ENCODE results near the gene RSF1.
"Not testable (repeated sequence)": the region's sequence is repeated elsewhere in the genome, so short reads cannot be mapped to it uniquely, and the experiment has no call there.

The RSF1 gene

GRCh38 chr11:77820565-77821348 lies at the start of gene RSF1, which contains the start of gene AAMDC:
Gene RSF1 (minus strand): TSS chr11:77820722. CDS start chr11:77820714, 8 bp downstream.
Gene AAMDC (plus strand): TSS chr11:77821144. CDS start chr11:77842497, 21,353 bp downstream.
- peak; percentile 97 to 99 for DNase-seq
- TF ChIP-seq POLR2A (IDR thresholded peaks at IDR 0.05; ENCODE audit: low read length): peak; percentile 45
- no peak for TF ChIP-seq GATA1 (IDR thresholded peaks at IDR 0.05; ENCODE audit: low read depth, low read length)

GRCh38 chr11:77868744-77869143 lies 48.2 kb upstream of the RSF1 start:
- DNase-seq: no peak
- TF ChIP-seq POLR2A (IDR thresholded peaks at IDR 0.05; ENCODE audit: low read length) (no peak), GATA1 (IDR thresholded peaks at IDR 0.05; ENCODE audit: low read depth, low read length) (no peak)

GRCh38 chr11:77866336-77866735 lies 45.8 kb upstream of the RSF1 start:
- TF ChIP-seq GATA1 (IDR thresholded peaks at IDR 0.05; ENCODE audit: low read depth, low read length) (no peak), POLR2A (IDR thresholded peaks at IDR 0.05; ENCODE audit: low read length) (no peak)
- DNase-seq: no peak

- DNase-seq: no peak
- TF ChIP-seq POLR2A (IDR thresholded peaks at IDR 0.05; ENCODE audit: low read length) (no peak), GATA1 (IDR thresholded peaks at IDR 0.05; ENCODE audit: low read depth, low read length) (no peak)
Observed at GRCh38 chr11:77865805-77866204, 45.3 kb upstream of the RSF1 start.

GRCh38 chr11:77861444-77861843 lies 40.9 kb upstream of the RSF1 start:
- DNase-seq: not testable (repeated sequence)

GRCh38 chr11:77857906-77858457 lies 37.5 kb upstream of the RSF1 start:
- not testable (repeated sequence) for DNase-seq

- peak; percentile 12 to 16 for DNase-seq
Observed at GRCh38 chr11:77854838-77855237, 34.3 kb upstream of the RSF1 start.

GRCh38 chr11:77851503-77851902 lies 31.0 kb upstream of the RSF1 start:
- peak; percentile 22 to 71 for DNase-seq
- no peak for TF ChIP-seq POLR2A (IDR thresholded peaks at IDR 0.05; ENCODE audit: low read length)
- TF ChIP-seq GATA1 (IDR thresholded peaks at IDR 0.05; ENCODE audit: low read depth, low read length): no peak

More at GRCh38 chr11:77854838-77855237, 34.3 kb upstream of the RSF1 start:
- TF ChIP-seq GATA1 (IDR thresholded peaks at IDR 0.05; ENCODE audit: low read depth, low read length) (no peak), POLR2A (IDR thresholded peaks at IDR 0.05; ENCODE audit: low read length) (no peak)

- not testable (repeated sequence) for DNase-seq
Observed at GRCh38 chr11:77843700-77844099, 23.2 kb upstream of the RSF1 start.

- TF ChIP-seq GATA1 (IDR thresholded peaks at IDR 0.05; ENCODE audit: low read depth, low read length): no peak
- TF ChIP-seq POLR2A (IDR thresholded peaks at IDR 0.05; ENCODE audit: low read length): no peak
Observed at GRCh38 chr11:77842441-77843121, 22.1 kb upstream of the RSF1 start.

GRCh38 chr11:77833302-77833701 lies 12.8 kb upstream of the RSF1 start:
- no peak for DNase-seq
- TF ChIP-seq POLR2A (IDR thresholded peaks at IDR 0.05; ENCODE audit: low read length) (no peak), GATA1 (IDR thresholded peaks at IDR 0.05; ENCODE audit: low read depth, low read length) (no peak)

More at GRCh38 chr11:77842441-77843121, 22.1 kb upstream of the RSF1 start:
- no peak for DNase-seq

- no peak for TF ChIP-seq GATA1 (IDR thresholded peaks at IDR 0.05; ENCODE audit: low read depth, low read length)
- no peak for TF ChIP-seq POLR2A (IDR thresholded peaks at IDR 0.05; ENCODE audit: low read length)
- peak in 1 of 2 experiments; percentile 17 for DNase-seq
Observed at GRCh38 chr11:77828926-77829325, 8.4 kb upstream of the RSF1 start.

- TF ChIP-seq POLR2A (IDR thresholded peaks at IDR 0.05; ENCODE audit: low read length) (no peak), GATA1 (IDR thresholded peaks at IDR 0.05; ENCODE audit: low read depth, low read length) (no peak)
- DNase-seq: peak; percentile 22 to 50
Observed at GRCh38 chr11:77823775-77824174, 3.3 kb upstream of the RSF1 start.

- not testable (repeated sequence) for DNase-seq
Observed at GRCh38 chr11:77822126-77822525, 1.6 kb upstream of the RSF1 start.

GRCh38 chr11:77821349-77821851 lies 878 bp upstream of the RSF1 start:
- TF ChIP-seq POLR2A (IDR thresholded peaks at IDR 0.05; ENCODE audit: low read length) (no peak), GATA1 (IDR thresholded peaks at IDR 0.05; ENCODE audit: low read depth, low read length) (no peak)
- DNase-seq: peak; percentile 36 to 54

All from erythroblast (primary cell).